Erythroblast (primary cell): ENCODE data around the gene USP35.

Source experiments
- DNase-seq, 2 experiments: peaks; one replicate each; lab custom pipeline; 2025; lab: John Stamatoyannopoulos, UW
- GATA1 ChIP-seq: IDR thresholded peaks from 2 replicates; pipeline ENCODE4 v1.6.1; 2011; ENCODE audit warnings: low read depth, mild to moderate bottlenecking, control low read depth, low read length, moderate library complexity
- POLR2A ChIP-seq: IDR thresholded peaks from 2 replicates; pipeline ENCODE4 v1.6.1; 2011; ENCODE audit warnings: mild to moderate bottlenecking, low read length

USP35 gene

GRCh38 chr11:78210000-78210608, 21.4 kb downstream of the USP35 start:
- DNase-seq: no peak
- TF ChIP-seq GATA1 (no peak), POLR2A (no peak)

GRCh38 chr11:78211565-78211964, 22.8 kb downstream of the USP35 start:
- DNase-seq: no peak
- TF ChIP-seq POLR2A (no peak), GATA1 (no peak)

- TF ChIP-seq POLR2A (no peak), GATA1 (no peak)
- no peak for DNase-seq
These were observed 24.1 kb downstream of the USP35 start for GRCh38 chr11:78212586-78213371.

GRCh38 chr11:78213526-78214330, 25.0 kb downstream of the USP35 start:
- no peak for DNase-seq
- TF ChIP-seq POLR2A (no peak), GATA1 (no peak)

GRCh38 chr11:78214331-78215194, 25.8 kb downstream of the USP35 start:
- TF ChIP-seq GATA1: no peak
- TF ChIP-seq POLR2A: no peak
- no peak for DNase-seq

DNA sequence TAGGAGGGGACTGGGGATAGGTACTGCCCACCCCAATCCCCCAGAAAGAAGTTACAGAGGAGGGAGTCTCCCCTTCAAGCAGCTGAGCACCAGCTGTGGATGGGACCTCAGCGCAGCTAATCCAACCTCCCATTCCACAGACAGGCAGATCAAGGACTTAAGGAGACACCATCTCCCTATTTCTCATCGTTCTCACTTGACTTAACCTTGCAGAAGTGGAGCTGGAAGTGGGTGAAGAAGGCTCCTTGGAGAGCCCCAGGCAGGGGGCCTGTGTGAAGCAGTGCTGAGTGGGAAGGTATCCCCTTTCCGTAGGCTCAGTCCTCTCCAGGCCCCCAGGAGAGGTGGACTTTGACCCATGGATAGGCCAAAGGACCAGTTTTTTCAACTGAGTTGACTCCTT, 27.3 kb downstream of the USP35 start:
- no peak for DNase-seq
- TF ChIP-seq POLR2A (no peak), GATA1 (no peak)

- no peak for DNase-seq
- TF ChIP-seq POLR2A (no peak), GATA1 (no peak)
These were observed 28.0 kb downstream of the USP35 start for GRCh38 chr11:78216571-78217287.

- TF ChIP-seq POLR2A (no peak), GATA1 (no peak)
- no peak for DNase-seq
These were observed 29.2 kb downstream of the USP35 start for GRCh38 chr11:78217650-78218541.

GRCh38 chr11:78218707-78219492, 30.2 kb downstream of the USP35 start:
- no peak for DNase-seq
- TF ChIP-seq POLR2A (no peak), GATA1 (no peak)

DNA sequence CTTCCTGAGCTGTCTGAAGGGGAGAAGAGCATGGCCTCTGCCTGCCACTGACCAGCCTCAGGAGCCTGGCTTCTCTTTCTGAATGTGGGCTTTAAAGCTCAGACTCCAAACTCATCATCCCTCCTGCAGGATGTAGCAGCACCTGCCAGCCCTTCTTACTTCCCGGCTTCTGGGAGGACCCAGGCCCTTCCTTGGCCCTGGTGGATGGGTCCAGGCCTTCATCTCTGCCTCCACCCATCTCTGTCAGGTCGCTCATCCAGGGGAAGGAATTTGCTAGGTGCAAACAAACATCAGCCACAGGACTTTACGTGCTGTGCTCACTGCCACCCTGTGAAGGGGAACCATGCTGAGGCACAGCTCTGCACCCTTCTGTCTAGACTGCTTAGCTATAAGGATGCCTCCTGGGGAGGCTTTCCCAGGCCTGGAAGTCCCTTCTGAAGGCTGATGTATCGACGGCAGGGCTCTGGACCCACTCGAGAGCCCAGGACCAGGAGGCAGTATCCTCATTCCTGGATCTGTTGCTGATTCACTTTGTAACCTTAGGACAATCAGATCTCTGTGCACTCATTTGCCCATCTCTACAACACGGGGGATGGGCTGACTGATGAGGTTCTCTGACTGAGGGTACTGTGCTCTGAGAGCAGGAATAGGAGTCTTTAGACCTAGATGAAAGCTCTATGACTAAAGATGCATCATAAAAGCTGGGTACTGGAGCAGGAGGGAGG, 30.9 kb downstream of the USP35 start:
- no peak for DNase-seq
- TF ChIP-seq POLR2A (no peak), GATA1 (no peak)
